ENCODE data around the gene TBC1D22A. TPM values are rescaled to one million over a fixed set of nuclear protein-coding genes. Genes with fewer than 3 reads are reported as not detected.

The TBC1D22A gene
- total RNA-seq, 3 donors from 2014 or later = 19.0 to 23.6 (median 23.6) TPM

- Histone ChIP-seq H3K27me3 (no peaks in the 10 kb centered on the region), H3K4me1 (no peaks in the 10 kb centered on the region), H3K36me3 (no peaks in the 10 kb centered on the region), H3K9me3 (no peaks in the 10 kb centered on the region), H3K27ac (no peak overlapping the region), H3K4me3 (no peak overlapping the region)
- TF ChIP-seq, protein P1, sequence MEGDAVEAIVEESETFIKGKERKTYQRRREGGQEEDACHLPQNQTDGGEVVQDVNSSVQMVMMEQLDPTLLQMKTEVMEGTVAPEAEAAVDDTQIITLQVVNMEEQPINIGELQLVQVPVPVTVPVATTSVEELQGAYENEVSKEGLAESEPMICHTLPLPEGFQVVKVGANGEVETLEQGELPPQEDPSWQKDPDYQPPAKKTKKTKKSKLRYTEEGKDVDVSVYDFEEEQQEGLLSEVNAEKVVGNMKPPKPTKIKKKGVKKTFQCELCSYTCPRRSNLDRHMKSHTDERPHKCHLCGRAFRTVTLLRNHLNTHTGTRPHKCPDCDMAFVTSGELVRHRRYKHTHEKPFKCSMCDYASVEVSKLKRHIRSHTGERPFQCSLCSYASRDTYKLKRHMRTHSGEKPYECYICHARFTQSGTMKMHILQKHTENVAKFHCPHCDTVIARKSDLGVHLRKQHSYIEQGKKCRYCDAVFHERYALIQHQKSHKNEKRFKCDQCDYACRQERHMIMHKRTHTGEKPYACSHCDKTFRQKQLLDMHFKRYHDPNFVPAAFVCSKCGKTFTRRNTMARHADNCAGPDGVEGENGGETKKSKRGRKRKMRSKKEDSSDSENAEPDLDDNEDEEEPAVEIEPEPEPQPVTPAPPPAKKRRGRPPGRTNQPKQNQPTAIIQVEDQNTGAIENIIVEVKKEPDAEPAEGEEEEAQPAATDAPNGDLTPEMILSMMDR (IDR thresholded peaks at IDR 0.05) = no peak
- TF ChIP-seq POLR2AphosphoS5 (IDR thresholded peaks at IDR 0.05) = no peak
- no peak for TF ChIP-seq POLR2A (IDR thresholded peaks at IDR 0.05)
- no peak for DNase-seq (ENCODE audit: low spot score in 2 of 2)
- intact Hi-C loops (cut with DNase I; ENCODE audit: low total_unique reads) = no loop called here
Measured at GRCh38 chr22:47105085-47105484, 342.6 kb downstream of the TBC1D22A start.

- H3K9me3 ChIP-seq = no peaks in the 10 kb centered on the region
- no peaks in the 10 kb centered on the region for H3K27me3 ChIP-seq
Measured at GRCh38 chr22:47106806-47107205, 344.4 kb downstream of the TBC1D22A start.

DNA sequence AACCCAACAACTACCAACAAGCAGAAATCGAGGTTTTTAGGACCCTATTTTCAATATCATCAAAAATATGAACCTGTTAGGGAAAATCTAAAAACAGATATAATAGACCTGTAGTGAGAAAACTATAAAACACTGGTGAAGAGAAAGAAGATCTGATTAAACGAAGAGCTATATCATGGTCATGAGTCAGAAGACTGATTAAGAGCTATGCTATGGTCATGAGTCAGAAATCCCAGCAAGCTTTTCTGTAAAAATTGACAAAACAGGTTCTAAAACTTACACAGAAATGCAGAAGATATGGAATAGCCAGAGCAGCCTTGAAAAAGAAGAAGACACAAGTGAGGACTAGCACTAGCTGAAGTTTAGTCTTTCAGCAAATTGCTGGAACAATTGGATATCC, 345.0 kb downstream of the TBC1D22A start:
- Histone ChIP-seq H3K27me3 (no peaks in the 10 kb centered on the region), H3K4me3 (no peak overlapping the region), H3K4me1 (no peaks in the 10 kb centered on the region), H3K27ac (no peak overlapping the region), H3K36me3 (no peaks in the 10 kb centered on the region), H3K9me3 (no peaks in the 10 kb centered on the region)
- intact Hi-C loops (cut with DNase I; ENCODE audit: low total_unique reads) = no loop called here
- DNase-seq (ENCODE audit: low spot score in 2 of 2) = no peak
- TF ChIP-seq POLR2AphosphoS5 (IDR thresholded peaks at IDR 0.05) (no peak), POLR2A (IDR thresholded peaks at IDR 0.05) (no peak)
- TF ChIP-seq, protein P1 (IDR thresholded peaks at IDR 0.05) = no peak

More at GRCh38 chr22:47106806-47107205, 344.4 kb downstream of the TBC1D22A start:
- TF ChIP-seq POLR2A (IDR thresholded peaks at IDR 0.05) (no peak), POLR2AphosphoS5 (IDR thresholded peaks at IDR 0.05) (no peak)
- TF ChIP-seq, protein P1 (IDR thresholded peaks at IDR 0.05) = no peak
- Histone ChIP-seq H3K27ac (no peak overlapping the region), H3K4me3 (no peak overlapping the region), H3K36me3 (no peaks in the 10 kb centered on the region), H3K4me1 (no peaks in the 10 kb centered on the region)
- no peak for DNase-seq (ENCODE audit: low spot score in 2 of 2)
- intact Hi-C loops (cut with DNase I; ENCODE audit: low total_unique reads) = no loop called here

DNA sequence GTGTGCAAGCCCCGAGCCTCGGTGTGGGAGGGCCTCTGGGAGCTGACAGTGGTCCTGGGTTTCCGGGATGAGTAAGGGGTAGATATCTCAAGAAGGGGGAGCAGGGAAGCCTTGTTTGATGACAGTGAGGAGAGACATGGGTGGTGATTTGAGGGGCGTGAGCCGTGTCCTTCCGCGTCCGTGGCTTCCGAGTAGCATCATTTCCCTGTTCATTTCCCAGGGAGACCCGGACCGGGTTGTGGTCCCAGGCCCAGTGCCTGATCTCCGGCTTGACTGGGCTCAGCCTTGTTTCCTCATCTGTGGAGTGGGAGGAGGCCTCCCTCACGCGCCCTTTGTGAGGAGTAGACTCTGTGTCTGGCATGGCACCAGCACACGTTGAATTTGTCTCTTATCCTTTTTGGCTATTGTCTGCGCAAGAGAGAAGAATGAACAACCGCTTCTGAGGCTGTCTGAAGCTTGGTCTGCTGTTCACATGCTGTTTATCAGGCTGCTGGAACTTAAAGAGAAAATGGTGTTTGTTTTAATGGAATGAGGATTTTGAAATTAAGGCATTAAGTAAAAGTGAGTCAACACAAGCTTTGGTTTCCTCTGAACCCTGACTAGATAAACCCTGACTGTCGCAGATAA, 348.5 kb downstream of the TBC1D22A start:
- Histone ChIP-seq H3K9me3 (no peaks in the 10 kb centered on the region), H3K4me3 (no peak overlapping the region), H3K27ac (no peak overlapping the region), H3K36me3 (no peaks in the 10 kb centered on the region), H3K27me3 (no peaks in the 10 kb centered on the region), H3K4me1 (no peaks in the 10 kb centered on the region)
- TF ChIP-seq POLR2A (IDR thresholded peaks at IDR 0.05) (no peak), POLR2AphosphoS5 (IDR thresholded peaks at IDR 0.05) (no peak)
- TF ChIP-seq, protein P1 (IDR thresholded peaks at IDR 0.05) = no peak
- no peak for DNase-seq (ENCODE audit: low spot score in 2 of 2)
- intact Hi-C loops (cut with DNase I; ENCODE audit: low total_unique reads) = no loop called here

GRCh38 chr22:47111626-47112581, 349.5 kb downstream of the TBC1D22A start:
- intact Hi-C loops (cut with DNase I; ENCODE audit: low total_unique reads) = no loop called here
- H3K4me1 ChIP-seq = no peaks in the 10 kb centered on the region
- no peak overlapping the region for H3K27ac ChIP-seq
- no peaks in the 10 kb centered on the region for H3K9me3 ChIP-seq
- no peak overlapping the region for H3K4me3 ChIP-seq
- DNase-seq (ENCODE audit: low spot score in 2 of 2) = no peak
- TF ChIP-seq POLR2AphosphoS5 (IDR thresholded peaks at IDR 0.05) = no peak
- TF ChIP-seq POLR2A (IDR thresholded peaks at IDR 0.05) = no peak
- TF ChIP-seq, protein P1 (IDR thresholded peaks at IDR 0.05) = no peak
- H3K27me3 ChIP-seq = no peaks in the 10 kb centered on the region
- no peaks in the 10 kb centered on the region for H3K36me3 ChIP-seq
